HepG2 (cell line): Measurements from ENCODE around the gene HYDIN. TPM values are rescaled to one million over a fixed set of nuclear protein-coding genes. Genes with fewer than 3 reads are reported as not detected.

Experiments
- ARID4A ChIP-seq: sonication (generic); formaldehyde crosslinking; IDR thresholded peaks from 2 replicates; pipeline ENCODE4 v1.5.0; 2020; ENCODE audit warnings: mild to moderate bottlenecking, missing genetic modification reagents, borderline replicate concordance
- ARNTL ChIP-seq: sonication (generic); formaldehyde crosslinking; IDR thresholded peaks from 2 replicates; pipeline ENCODE4 v1.4.0; 2020; ENCODE audit warnings: mild to moderate bottlenecking, missing genetic modification reagents
- ATF7 ChIP-seq, 2 experiments: fragments of 450-650 bp in 1 of 2; sonication (generic) in 1 of 2; formaldehyde crosslinking in 1 of 2; IDR thresholded peaks; 2 replicates each; pipeline versions ENCODE4 v1.4.0 to v1.6.1; 2016 to 2020; ENCODE audit warnings: antibody characterized with exemption in 1 of 2, mild to moderate bottlenecking in 1 of 2, missing genetic modification reagents in 1 of 2
- BATF2 ChIP-seq: sonication (generic); formaldehyde crosslinking; IDR thresholded peaks from 2 replicates; pipeline ENCODE4 v1.8.0; 2022; ENCODE audit warnings: mild to moderate bottlenecking, missing genetic modification reagents, moderate library complexity
- BORCS8-MEF2B ChIP-seq: sonication (generic); formaldehyde crosslinking; IDR thresholded peaks from 2 replicates; pipeline ENCODE4 v1.8.0; 2022; ENCODE audit warnings: mild to moderate bottlenecking, missing genetic modification reagents
- CC2D1A ChIP-seq: sonication (generic); formaldehyde crosslinking; IDR thresholded peaks from 2 replicates; pipeline ENCODE4 v1.8.1; 2023; ENCODE audit warnings: mild to moderate bottlenecking, missing genetic modification reagents
- ESRRA ChIP-seq: sonication (generic); formaldehyde crosslinking; IDR thresholded peaks from 2 replicates; pipeline ENCODE4 v1.5.1; 2020; ENCODE audit warnings: mild to moderate bottlenecking, low read depth, missing genetic modification reagents
- FOXO1 ChIP-seq: sonication (generic); formaldehyde crosslinking; IDR thresholded peaks from 2 replicates; pipeline ENCODE4 v1.4.0; 2020; ENCODE audit warnings: missing genetic modification reagents
- LRRFIP1 ChIP-seq: sonication (generic); formaldehyde crosslinking; conservative IDR thresholded peaks from 2 replicates; pipeline ENCODE4 v1.4.0; 2020; ENCODE audit warnings: missing genetic modification reagents
- MED8 ChIP-seq: sonication (generic); formaldehyde crosslinking; IDR thresholded peaks from 2 replicates; pipeline ENCODE4 v1.8.1; 2023; ENCODE audit warnings: mild to moderate bottlenecking, missing genetic modification reagents; ENCODE audit not compliant: insufficient replicate concordance
- MYC ChIP-seq: sonication (generic); formaldehyde crosslinking; IDR thresholded peaks from 2 replicates; pipeline ENCODE4 v1.9.0; 2021; ENCODE audit warnings: missing genetic modification reagents, borderline replicate concordance
- NFE2L1 ChIP-seq: sonication (generic); formaldehyde crosslinking; IDR thresholded peaks from 2 replicates; pipeline ENCODE4 v1.4.0; 2020; ENCODE audit warnings: missing genetic modification reagents, mild to moderate bottlenecking, borderline replicate concordance
- RARA ChIP-seq: IDR thresholded peaks from 2 replicates; pipeline ENCODE4 v1.6.1; 2016; ENCODE audit warnings: missing genetic modification reagents, missing compliant biosample characterization
- SALL2 ChIP-seq: sonication (generic); formaldehyde crosslinking; IDR thresholded peaks from 2 replicates; pipeline ENCODE4 v1.8.1; 2023; ENCODE audit warnings: mild to moderate bottlenecking, missing genetic modification reagents, inconsistent platforms
- SOX13 ChIP-seq, 3 experiments: fragments of 450-650 bp in 1 of 3; sonication (generic) in 1 of 3; formaldehyde crosslinking in 1 of 3; IDR thresholded peaks in 2 of 3; conservative IDR thresholded peaks in 1 of 3; 2 replicates each; pipeline versions ENCODE4 v1.5.0 to v1.6.1; 2016 to 2020; ENCODE audit warnings: antibody characterized with exemption in 1 of 3, mild to moderate bottlenecking in 1 of 3, missing compliant biosample characterization in 1 of 3, missing genetic modification reagents in 1 of 3, moderate library complexity in 1 of 3
- TEAD3 ChIP-seq: optimal IDR thresholded peaks from 2 replicates; pipeline ENCODE3; 2016; ENCODE audit warnings: borderline replicate concordance
- ZNF451 ChIP-seq: sonication (generic); formaldehyde crosslinking; IDR thresholded peaks from 2 replicates; pipeline ENCODE4 v1.5.0; 2020; ENCODE audit warnings: mild to moderate bottlenecking, missing genetic modification reagents
- ZNF460 ChIP-seq: sonication (generic); formaldehyde crosslinking; IDR thresholded peaks from 2 replicates; pipeline ENCODE4 v1.5.1; 2020; ENCODE audit warnings: missing genetic modification reagents, mild to moderate bottlenecking, borderline replicate concordance
- ZNF713 ChIP-seq: sonication (generic); formaldehyde crosslinking; IDR thresholded peaks from 2 replicates; pipeline ENCODE4 v1.4.0; 2020; ENCODE audit warnings: mild to moderate bottlenecking, missing genetic modification reagents
- polyA plus RNA-seq, 8 experiments: library from polyadenylated mRNA; depleted of rRNA in 3 of 8; stranded (reverse) in 7 of 8; unstranded in 1 of 8; fragments of >200 nt; fragmentation: Illumina TruSeq in 4 of 8; extraction: Trizol in 4 of 8; gene quantifications; 2 replicates each; pipeline versions ENCODE4 v1.2.1 to v1.2.3, GENCODE V29; 2011 to 2016; ENCODE audit warnings: low read depth in 4 of 8, missing spikeins in 1 of 8, mixed read lengths in 1 of 8; ENCODE audit not compliant: insufficient read depth in 1 of 8
- total RNA-seq, 5 experiments: library from RNA; depleted of rRNA; stranded (reverse); fragments of >200 nt; fragmentation: Illumina TruSeq; extraction: Trizol; gene quantifications; 2 replicates each; pipeline ENCODE4 v1.2.3, GENCODE V29; 2016; ENCODE audit warnings: low read depth in 1 of 5

Gene HYDIN
- total and polyA plus RNA-seq, 2 of the 13 experiments (the other 11 are each of a cell fraction or from before 2014, with no cell fraction given), result not detected

GRCh38 chr16:70770626-70771552, 459.6 kb downstream of the HYDIN start (continued):
- TF ChIP-seq ZNF460 (CRISPR knock-in tag) (no peak), NFE2L1 (CRISPR knock-in tag) (0 out of 2 replicates have a peak, but pooled peaks have one; percentile 65), RARA (0 out of 2 replicates have a peak, but pooled peaks have one; percentile 14), FOXO1 (CRISPR knock-in tag) (0 out of 2 replicates have a peak, but pooled peaks have one; percentile 11), ZNF713 (0 out of 2 replicates have a peak, but pooled peaks have one; percentile 46), BATF2 (no peak), BORCS8-MEF2B (peak; percentile 65; the same call in 1 of the 2 replicates), CC2D1A (CRISPR knock-in tag) (0 out of 2 replicates have a peak, but pooled peaks have one; percentile 34), ARNTL (CRISPR knock-in tag) (peak; percentile 54; the same call in 1 of the 2 replicates), ATF7 (IDR thresholded peaks at IDR 0.05) (no peak), ATF7 (CRISPR knock-in tag; IDR thresholded peaks at IDR 0.05) (0 out of 2 replicates have a peak, but pooled peaks have one; percentile 64), MED8 (CRISPR knock-in tag) (no peak), ARID4A (CRISPR knock-in tag) (peak; percentile 54; the same call in 1 of the 2 replicates), TEAD3 (CRISPR knock-in tag) (peak; percentile 22), MYC (CRISPR knock-in tag) (0 out of 2 replicates have a peak, but pooled peaks have one; percentile 32), LRRFIP1 (CRISPR knock-in tag) (no peak), SOX13 (IDR thresholded peaks at IDR 0.05) (no peak), SOX13 (CRISPR knock-in tag; conservative IDR thresholded peaks at IDR 0.05 in 1 of 2, IDR thresholded peaks at IDR 0.05 in 1 of 2) (peak in 1 of 2 experiments; percentile 9; a peak in 1 of 4 replicates), ZNF451 (no peak), SALL2 (CRISPR knock-in tag) (peak; percentile 27; the same call in 1 of the 2 replicates), ESRRA (CRISPR knock-in tag) (0 out of 2 replicates have a peak, but pooled peaks have one; percentile 33)
